B cell (primary cell): ENCODE data around the gene HOXD12. TPM values are rescaled to one million over a fixed set of nuclear protein-coding genes. Genes with fewer than 3 reads are reported as not detected.

Experiments
- ATAC-seq: fragments of 200-7000 bp; cut with Tn5 transposase; one replicate; pipeline ENCODE4 v1.10.0; 2021; ENCODE audit warnings: low read depth, mild to moderate bottlenecking, moderate number of reproducible peaks, moderate library complexity
- CTCF ChIA-PET: fragments of 350-600 bp; sonication (Branson Sonifier 250); formaldehyde crosslinking; loops from one replicate; lab custom pipeline; 2021; ENCODE audit warnings: antibody characterized with exemption, inconsistent platforms; lab: Charles Lee
- POLR2A ChIA-PET: fragments of 350-600 bp; sonication (Branson Sonifier 250); formaldehyde crosslinking; loops from one replicate; lab custom pipeline; 2021; ENCODE audit warnings: antibody characterized with exemption; lab: Charles Lee
- DNase-seq: peaks from one replicate; pipeline ENCODE4 v3.0.0; 2013
- H2AFZ ChIP-seq: 2 replicates; pipeline ENCODE4 v1.6.1; 2012; ENCODE audit warnings: mild to moderate bottlenecking, low read depth, low read length; ENCODE audit not compliant: insufficient read depth, poor library complexity, severe bottlenecking
- H3K27ac ChIP-seq, 2 donors: 1 replicate in 1 of 2; 2 replicates in 1 of 2; pipeline ENCODE4 v1.5.1; 2012 to 2013; ENCODE audit warnings: low read length in 2 of 2, mild to moderate bottlenecking in 2 of 2, moderate library complexity in 1 of 2
- H3K27me3 ChIP-seq, 4 experiments: fragments of 200-600 bp in 1 of 4; sonication (generic) in 1 of 4; replicated peaks in 1 of 4; 1 replicate in 2 of 4; 2 replicates in 2 of 4; pipeline versions ENCODE4 v1.6.1 to v1.7.0; 2013 to 2016; ENCODE audit warnings: low read length in 3 of 4, mild to moderate bottlenecking in 2 of 4, mixed read lengths in 1 of 4, moderate library complexity in 1 of 4; ENCODE audit not compliant: insufficient read depth in 4 of 4, control insufficient read depth in 3 of 4; ENCODE audit errors: control extremely low read depth in 1 of 4
- H3K36me3 ChIP-seq, 2 experiments: replicated peaks in 1 of 2; 1 replicate in 1 of 2; 2 replicates in 1 of 2; pipeline versions ENCODE4 v1.6.1 to v1.7.1; 2013; ENCODE audit warnings: low read length in 1 of 2; ENCODE audit not compliant: insufficient read depth in 2 of 2, control insufficient read depth in 1 of 2; ENCODE audit errors: control extremely low read depth in 1 of 2, extremely low read depth in 1 of 2
- H3K4me1 ChIP-seq, 2 donors: fragments of 200-600 bp in 1 of 2; sonication (generic) in 1 of 2; 1 replicate in 1 of 2; 2 replicates in 1 of 2; pipeline versions ENCODE4 v1.5.1 to v1.6.1; 2013 to 2017; ENCODE audit warnings: low read length in 2 of 2; ENCODE audit not compliant: control insufficient read depth in 2 of 2, insufficient read depth in 2 of 2
- H3K4me2 ChIP-seq: replicated peaks from 2 replicates; pipeline ENCODE3; 2012; ENCODE audit warnings: mild to moderate bottlenecking, low read depth, low read length; ENCODE audit not compliant: poor library complexity, severe bottlenecking
- H3K4me3 ChIP-seq, 5 experiments: fragments of 200-600 bp in 1 of 5; sonication (generic) in 1 of 5; 1 replicate in 3 of 5; 2 replicates in 2 of 5; pipeline versions ENCODE4 v1.5.1 to v1.7.0; 2011 to 2016; ENCODE audit warnings: low read length in 4 of 5, mild to moderate bottlenecking in 4 of 5, low read depth in 2 of 5, control low read depth in 1 of 5, moderate library complexity in 1 of 5; ENCODE audit not compliant: insufficient read depth in 1 of 5; ENCODE audit errors: control extremely low read depth in 1 of 5, extremely low read depth in 1 of 5
- H3K79me2 ChIP-seq: fragments of 200-600 bp; sonication (generic); one replicate; pipeline ENCODE4 v1.6.0; 2016; ENCODE audit warnings: low read length; ENCODE audit not compliant: control insufficient read depth, insufficient read depth
- H3K9ac ChIP-seq: fragments of 200-600 bp; sonication (generic); 2 replicates; pipeline ENCODE4 v1.6.1; 2017; ENCODE audit warnings: mild to moderate bottlenecking, low read length, moderate library complexity
- H3K9me3 ChIP-seq, 3 donors: one replicate each; pipeline versions ENCODE4 v1.6.1 to v1.7.1; 2013; ENCODE audit warnings: low read length in 2 of 3; ENCODE audit not compliant: control insufficient read depth in 2 of 3, insufficient read depth in 1 of 3; ENCODE audit errors: control extremely low read depth in 1 of 3
- H4K20me1 ChIP-seq: 2 replicates; pipeline ENCODE4 v1.6.0; 2012; ENCODE audit warnings: mild to moderate bottlenecking, low read length; ENCODE audit not compliant: insufficient read depth, control insufficient read depth, poor library complexity, severe bottlenecking
- H3K27ac Mint-ChIP-seq: one replicate; pipeline ENCODE4 v1.8.0; 2021; ENCODE audit warnings: mixed read lengths
- H3K27me3 Mint-ChIP-seq: one replicate; pipeline ENCODE4 v1.8.0; 2021; ENCODE audit warnings: mixed read lengths
- H3K4me1 Mint-ChIP-seq: one replicate; pipeline ENCODE4 v1.8.0; 2021; ENCODE audit warnings: mixed read lengths
- H3K4me3 Mint-ChIP-seq: one replicate; pipeline ENCODE4 v1.8.0; 2021; ENCODE audit warnings: mixed read lengths
- H3K9me3 Mint-ChIP-seq: one replicate; pipeline ENCODE4 v1.8.0; 2022; ENCODE audit warnings: mixed read lengths; ENCODE audit not compliant: insufficient read depth
- CTCF ChIP-seq: fragments of 200-600 bp; IDR thresholded peaks from one replicate; pipeline ENCODE4 v1.8.0; 2022; ENCODE audit warnings: antibody characterized with exemption, mild to moderate bottlenecking
- EZH2 ChIP-seq: IDR thresholded peaks from 2 replicates; pipeline ENCODE4 v1.6.1; 2012; ENCODE audit warnings: borderline replicate concordance, low read depth, mild to moderate bottlenecking, moderate library complexity, low read length; ENCODE audit not compliant: insufficient read depth, poor library complexity, severe bottlenecking
- WGBS: methylation state at CpG from one replicate; pipeline ENCODE4 v1.1.5; 2013; ENCODE audit warnings: missing lambda C conversion rate; ENCODE audit not compliant: insufficient coverage; 5-methylcytosine and 5-hydroxymethylcytosine counted together
- intact Hi-C: fragments of 100-400 bp; cut with micrococcal nuclease; formaldehyde crosslinking; loops from one replicate; pipeline ENCODE4 v1.10.0; 2022
- polyA plus RNA-seq: library from polyadenylated mRNA; depleted of rRNA; stranded (reverse); fragments of >200 nt; gene quantifications from 2 replicates; pipeline ENCODE4 v1.2.3, GENCODE V29; 2012
- total RNA-seq, 2 donors: library from RNA; stranded (reverse); fragments of 120-200 nt in 1 of 2; gene quantifications; 1 replicate in 1 of 2; 2 replicates in 1 of 2; pipeline versions ENCODE4 v1.2.3 to v1.2.4, GENCODE V29; 2013 to 2022

Gene HOXD12
- total and polyA plus RNA-seq, 2 donors (not counting 1 experiment from before 2014, with no cell fraction given), result not detected

GRCh38 chr2:176122683-176123410 lies 23.3 kb downstream of the HOXD12 start, which contains the start of gene HOXD9:
HOXD9 (plus strand) TSS chr2:176122719; CDS start chr2:176122769, 50 bp downstream.
- peaks cover 13% of the 10 kb centered on the region for H3K4me1 Mint-ChIP-seq
- H3K9me3 Mint-ChIP-seq, result peaks cover 2% of the 10 kb centered on the region
- ChIA-PET POLR2A (no interaction called here), CTCF (interaction anchor here (1.2 kb wide), 1 partner anchor 332 kb away, joined by 3 read pairs; no protein-coding TSS in a partner anchor)
- H3K36me3 ChIP-seq, result no peaks in the 10 kb centered on the region
- H3K9ac ChIP-seq, result peak within 1 kb of the TSS; percentile 26
- DNase-seq, result no peak
- H3K4me2 ChIP-seq, result peak within 1 kb of the TSS; percentile 72
- peaks cover 0 to 91% (median 75%) of the 10 kb centered on the region in 4 experiments for H3K27me3 ChIP-seq
- peaks cover 0 to 44% (median 0%) of the 10 kb centered on the region in 3 donors for H3K9me3 ChIP-seq
- H3K4me3 ChIP-seq, result peak within 1 kb of the TSS in 2 of 5 experiments; percentile 26 to 33
- ATAC-seq, result no peak
- H2AFZ ChIP-seq, result peak within 1 kb of the TSS; percentile 40
- H3K27me3 Mint-ChIP-seq, result peaks cover 79% of the 10 kb centered on the region
- no peak within 1 kb of the TSS for H3K27ac Mint-ChIP-seq
- H3K79me2 ChIP-seq, result no peaks in the 10 kb centered on the region
- no peak for TF ChIP-seq EZH2
- TF ChIP-seq CTCF, result no peak
- 8% methylated on average over 84 of the region's 84 CpGs for WGBS
- no peaks in the 10 kb centered on the region for H4K20me1 ChIP-seq
- peaks cover 5 to 40% of the 10 kb centered on the region in 2 donors for H3K4me1 ChIP-seq
- peak within 1 kb of the TSS; percentile 54 for H3K4me3 Mint-ChIP-seq
- no peak within 1 kb of the TSS for H3K27ac ChIP-seq
- intact Hi-C loops, result no loop called here
